SIG-M5 treated with dmso at 0.1 percent for 504 hours (cell line): ENCODE results near the gene TMEM43.
"Not testable (repeated sequence)": the region's sequence is repeated elsewhere in the genome, so short reads cannot be mapped to it uniquely, and the experiment has no call there.

ENCODE experiments used
- DNase-seq: peaks from one replicate; lab custom pipeline; 2025; ENCODE audit not compliant: unreplicated experiment; lab: John Stamatoyannopoulos, UW

The TMEM43 gene

GRCh38 chr3:14120921-14121448 lies 3.9 kb upstream of the TMEM43 start:
- not testable (repeated sequence) for DNase-seq

- DNase-seq: no peak
Observed at GRCh38 chr3:14121859-14122258, 3.0 kb upstream of the TMEM43 start.

- DNase-seq: no peak
Observed at GRCh38 chr3:14122301-14122700, 2.6 kb upstream of the TMEM43 start.

GRCh38 chr3:14123308-14124222 lies 1.3 kb upstream of the TMEM43 start:
- no peak for DNase-seq

- peak; percentile 86 for DNase-seq
Observed at GRCh38 chr3:14124223-14124614, 633 bp upstream of the TMEM43 start.

GRCh38 chr3:14125193-14126016 lies 553 bp downstream of the TMEM43 start:
- peak; percentile 94 for DNase-seq

- peak; percentile 30 for DNase-seq
Observed at GRCh38 chr3:14126017-14126886, 1.4 kb downstream of the TMEM43 start.

- DNase-seq: no peak
Observed at GRCh38 chr3:14126887-14127505, 2.1 kb downstream of the TMEM43 start.

- DNase-seq: no peak
Observed at GRCh38 chr3:14127516-14128161, 2.8 kb downstream of the TMEM43 start.

GRCh38 chr3:14128724-14129123 lies 3.9 kb downstream of the TMEM43 start:
- DNase-seq: no peak

GRCh38 chr3:14129296-14129695 lies 4.4 kb downstream of the TMEM43 start:
- DNase-seq: no peak

GRCh38 chr3:14130230-14130629 lies 5.4 kb downstream of the TMEM43 start:
- DNase-seq: no peak

GRCh38 chr3:14130707-14131106 lies 5.9 kb downstream of the TMEM43 start:
- DNase-seq: no peak

- no peak for DNase-seq
Observed at GRCh38 chr3:14131134-14131533, 6.3 kb downstream of the TMEM43 start.

- DNase-seq: no peak
Observed at GRCh38 chr3:14132120-14132519, 7.3 kb downstream of the TMEM43 start.

GRCh38 chr3:14132689-14133088 lies 7.8 kb downstream of the TMEM43 start:
- DNase-seq: no peak

GRCh38 chr3:14133188-14133800 lies 8.4 kb downstream of the TMEM43 start:
- no peak for DNase-seq

GRCh38 chr3:14133876-14134275 lies 9.0 kb downstream of the TMEM43 start:
- DNase-seq: no peak

- no peak for DNase-seq
Observed at GRCh38 chr3:14134291-14134690, 9.4 kb downstream of the TMEM43 start.
